Neural progenitor cell (in vitro differentiated cells): ENCODE data around the gene SHH. TPM values are rescaled to one million over a fixed set of nuclear protein-coding genes. Genes with fewer than 3 reads are reported as not detected.

Source experiments
- DNase-seq: peaks from one replicate; pipeline ENCODE4 v3.0.0-alpha.2; 2016; ENCODE audit warnings: low spot score
- H2AFZ ChIP-seq: fragments of 200-600 bp; sonication (generic); replicated peaks from 2 replicates; pipeline ENCODE4 v1.6.1; 2016; ENCODE audit warnings: antibody characterized with exemption
- H3F3A ChIP-seq: fragments of 200-600 bp; sonication (generic); 2 replicates; pipeline ENCODE4 v1.6.1; 2016; ENCODE audit warnings: antibody characterized with exemption, low read depth
- H3K27ac ChIP-seq: fragments of 200-600 bp; sonication (generic); 2 replicates; pipeline ENCODE4 v1.5.1; 2016; ENCODE audit warnings: mild to moderate bottlenecking
- H3K27me3 ChIP-seq: fragments of 200-600 bp; sonication (generic); 2 replicates; pipeline ENCODE4 v1.6.1; 2016; ENCODE audit warnings: mild to moderate bottlenecking, moderate library complexity
- H3K36me3 ChIP-seq: fragments of 200-600 bp; sonication (generic); 2 replicates; pipeline ENCODE4 v1.5.1; 2016
- H3K4me1 ChIP-seq: fragments of 200-600 bp; sonication (generic); 2 replicates; pipeline ENCODE4 v1.6.1; 2016; ENCODE audit warnings: mixed run types
- H3K4me2 ChIP-seq: fragments of 200-600 bp; sonication (generic); 2 replicates; pipeline ENCODE4 v1.6.1; 2016
- H3K4me3 ChIP-seq: fragments of 200-600 bp; sonication (generic); 2 replicates; pipeline ENCODE4 v1.5.1; 2016
- H3K79me2 ChIP-seq: fragments of 200-600 bp; sonication (generic); 2 replicates; pipeline ENCODE4 v1.6.1; 2016; ENCODE audit warnings: low read depth
- H3K9ac ChIP-seq: fragments of 200-600 bp; sonication (generic); 2 replicates; pipeline ENCODE4 v1.6.1; 2016
- H3K9me3 ChIP-seq: fragments of 200-600 bp; sonication (generic); 2 replicates; pipeline ENCODE4 v1.5.1; 2016; ENCODE audit warnings: low read depth
- H4K20me1 ChIP-seq: fragments of 200-600 bp; sonication (generic); 2 replicates; pipeline ENCODE4 v1.6.1; 2016; ENCODE audit warnings: low read depth
- H3K27ac Mint-ChIP-seq: 3 replicates; pipeline ENCODE4 v1.8.0; 2021; ENCODE audit warnings: mixed read lengths
- H3K27me3 Mint-ChIP-seq: 2 replicates; pipeline ENCODE4 v1.8.0; 2022; ENCODE audit warnings: low read depth, mild to moderate bottlenecking, inconsistent platforms, moderate library complexity, mixed read lengths; ENCODE audit not compliant: insufficient read depth
- H3K36me3 Mint-ChIP-seq: 3 replicates; pipeline ENCODE4 v1.8.0; 2021; ENCODE audit warnings: mixed read lengths
- H3K4me1 Mint-ChIP-seq: 3 replicates; pipeline ENCODE4 v1.8.0; 2021; ENCODE audit warnings: mixed read lengths
- H3K4me3 Mint-ChIP-seq: 3 replicates; pipeline ENCODE4 v1.8.0; 2021; ENCODE audit warnings: mild to moderate bottlenecking, moderate library complexity, mixed read lengths
- H3K9me3 Mint-ChIP-seq: 3 replicates; pipeline ENCODE4 v1.8.0; 2020; ENCODE audit warnings: mixed read lengths
- EZH2 ChIP-seq: fragments of 200-600 bp; sonication (generic); IDR thresholded peaks from 2 replicates; pipeline ENCODE4 v1.6.1; 2017; ENCODE audit warnings: antibody characterized with exemption, mild to moderate bottlenecking, moderate library complexity
- EZH2phosphoT487 ChIP-seq: fragments of 200-600 bp; sonication (generic); IDR thresholded peaks from 2 replicates; pipeline ENCODE4 v1.6.1; 2017; ENCODE audit warnings: antibody characterized with exemption
- total RNA-seq: library from RNA; depleted of rRNA; stranded (reverse); fragments of >200 nt; gene quantifications from 2 replicates; pipeline ENCODE4 v1.2.3, GENCODE V29; 2015; ENCODE audit warnings: low replicate concordance
- TF ChIP-seq, protein P1 (sequence below): fragments of 200-600 bp; sonication (generic); IDR thresholded peaks from 2 replicates; pipeline ENCODE4 v1.5.1; 2017; ENCODE audit warnings: antibody characterized with exemption, mild to moderate bottlenecking

Gene SHH
- total RNA-seq, 1 donor from 2014 or later, result not detected

DNA sequence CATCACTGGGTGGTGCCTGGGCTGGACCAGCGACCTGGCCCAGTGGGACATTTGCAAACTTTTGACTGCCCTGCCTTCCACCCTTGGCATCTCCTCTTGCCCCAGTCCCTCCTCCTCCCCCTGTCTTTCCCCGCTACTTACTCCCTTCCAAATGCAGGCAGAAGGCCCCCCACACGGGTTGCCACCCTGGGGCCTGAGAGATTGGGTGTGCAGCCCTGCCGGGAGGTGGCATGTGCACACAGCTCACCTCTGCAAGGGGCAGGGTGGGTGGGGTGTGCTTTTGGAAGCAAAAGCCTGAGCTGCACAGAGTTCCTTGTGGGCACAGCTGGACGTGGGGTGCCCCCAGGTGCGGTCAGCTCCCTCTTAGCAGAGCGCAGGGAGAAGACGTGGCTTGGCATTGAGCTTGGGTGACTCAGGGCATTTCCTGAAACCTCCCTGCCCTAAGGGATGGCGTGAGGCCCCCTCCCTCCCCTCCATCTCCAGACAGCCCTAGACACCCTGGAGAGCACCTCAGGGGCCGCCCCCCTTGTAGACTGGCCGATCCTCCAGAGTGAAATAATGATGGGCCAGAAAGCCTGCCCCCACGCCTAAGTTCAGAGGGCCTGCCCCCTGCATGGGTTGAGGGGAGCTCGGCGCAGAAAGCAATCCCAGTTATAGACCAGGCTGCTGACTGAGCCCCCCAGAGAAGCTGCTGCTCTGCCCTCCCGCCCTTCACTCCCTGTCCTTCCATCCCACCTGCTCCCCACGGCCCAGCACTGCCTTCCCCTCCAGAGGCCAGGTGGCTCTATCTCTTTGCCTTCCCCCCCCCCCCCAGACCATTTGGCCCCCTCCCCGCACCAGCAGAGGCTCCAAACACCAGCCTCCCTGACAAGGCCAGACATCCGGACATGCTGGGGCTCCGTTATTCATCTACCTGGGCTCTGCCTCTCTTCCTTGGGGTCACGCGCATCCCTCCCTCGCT, 2.3 kb upstream of the SHH start:
- Histone ChIP-seq H3K27me3 (peaks cover 67% of the 10 kb centered on the region), H3K4me1 (peaks cover 8% of the 10 kb centered on the region), H3K4me2 (no peak overlapping the region), H3K27ac (no peak overlapping the region), H3K79me2 (no peaks in the 10 kb centered on the region), H3K9me3 (no peaks in the 10 kb centered on the region), H3K4me3 (no peak overlapping the region), H4K20me1 (peaks cover 39% of the 10 kb centered on the region), H3K36me3 (no peaks in the 10 kb centered on the region), H3K9ac (no peak overlapping the region), H3F3A (no peaks in the 10 kb centered on the region), H2AFZ (no peak overlapping the region)
- peaks cover 22% of the 10 kb centered on the region for H3K4me1 Mint-ChIP-seq
- H3K4me3 Mint-ChIP-seq, result no peak overlapping the region
- peaks cover 4% of the 10 kb centered on the region for H3K9me3 Mint-ChIP-seq
- TF ChIP-seq, protein P1, sequence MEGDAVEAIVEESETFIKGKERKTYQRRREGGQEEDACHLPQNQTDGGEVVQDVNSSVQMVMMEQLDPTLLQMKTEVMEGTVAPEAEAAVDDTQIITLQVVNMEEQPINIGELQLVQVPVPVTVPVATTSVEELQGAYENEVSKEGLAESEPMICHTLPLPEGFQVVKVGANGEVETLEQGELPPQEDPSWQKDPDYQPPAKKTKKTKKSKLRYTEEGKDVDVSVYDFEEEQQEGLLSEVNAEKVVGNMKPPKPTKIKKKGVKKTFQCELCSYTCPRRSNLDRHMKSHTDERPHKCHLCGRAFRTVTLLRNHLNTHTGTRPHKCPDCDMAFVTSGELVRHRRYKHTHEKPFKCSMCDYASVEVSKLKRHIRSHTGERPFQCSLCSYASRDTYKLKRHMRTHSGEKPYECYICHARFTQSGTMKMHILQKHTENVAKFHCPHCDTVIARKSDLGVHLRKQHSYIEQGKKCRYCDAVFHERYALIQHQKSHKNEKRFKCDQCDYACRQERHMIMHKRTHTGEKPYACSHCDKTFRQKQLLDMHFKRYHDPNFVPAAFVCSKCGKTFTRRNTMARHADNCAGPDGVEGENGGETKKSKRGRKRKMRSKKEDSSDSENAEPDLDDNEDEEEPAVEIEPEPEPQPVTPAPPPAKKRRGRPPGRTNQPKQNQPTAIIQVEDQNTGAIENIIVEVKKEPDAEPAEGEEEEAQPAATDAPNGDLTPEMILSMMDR, result no peak
- TF ChIP-seq EZH2 (no peak), EZH2phosphoT487 (no peak)
- no peak overlapping the region for H3K27ac Mint-ChIP-seq
- peaks cover 52% of the 10 kb centered on the region for H3K27me3 Mint-ChIP-seq
- no peaks in the 10 kb centered on the region for H3K36me3 Mint-ChIP-seq
- no peak for DNase-seq

DNA sequence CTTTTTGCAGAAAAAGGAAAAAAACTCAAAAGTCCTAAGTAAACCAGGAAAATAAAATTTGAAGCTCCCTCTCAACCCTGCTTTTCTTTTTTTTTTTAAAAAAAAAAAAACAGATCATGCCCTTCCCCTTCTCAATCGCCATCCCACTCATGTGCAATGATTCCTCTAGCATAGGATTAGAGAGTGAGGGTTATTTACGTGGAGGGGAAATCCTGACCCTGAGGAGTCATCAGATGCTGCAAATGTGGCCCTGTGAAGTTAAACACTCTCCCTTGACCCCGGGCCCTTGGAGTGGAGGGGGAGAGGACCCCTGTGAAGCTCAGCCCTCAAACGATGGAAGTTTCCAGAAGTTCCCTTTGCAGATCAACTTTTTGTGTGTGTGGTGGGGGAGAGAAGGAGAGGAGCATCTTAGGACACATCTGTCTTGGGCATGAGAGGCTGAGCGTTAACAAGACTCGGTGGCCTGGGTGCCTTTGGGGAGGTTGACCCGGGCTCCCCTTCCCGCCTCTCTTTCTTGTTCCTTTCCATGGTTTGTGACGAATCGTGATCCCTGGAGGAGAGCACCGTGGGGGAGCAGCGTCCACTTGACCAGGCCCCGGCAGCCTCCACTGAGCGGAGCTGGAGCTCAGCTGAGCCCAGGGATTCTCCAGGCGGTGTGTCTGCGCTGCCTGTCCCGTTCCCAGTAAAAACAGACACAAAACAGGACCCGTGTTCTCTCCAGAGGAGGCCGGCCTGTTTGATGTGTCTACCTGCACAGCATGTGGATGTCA, 1.5 kb upstream of the SHH start:
- no peak overlapping the region for H3K27ac ChIP-seq
- peaks cover 16% of the 10 kb centered on the region for H3K4me1 ChIP-seq
- peaks cover 48% of the 10 kb centered on the region for H4K20me1 ChIP-seq
- peaks cover 29% of the 10 kb centered on the region for H3K4me1 Mint-ChIP-seq
- H2AFZ ChIP-seq, result no peak overlapping the region
- TF ChIP-seq, protein P1, result no peak
- TF ChIP-seq EZH2 (no peak), EZH2phosphoT487 (no peak)
- no peaks in the 10 kb centered on the region for H3K9me3 ChIP-seq
- H3K79me2 ChIP-seq, result no peaks in the 10 kb centered on the region
- H3K27me3 ChIP-seq, result peaks cover 76% of the 10 kb centered on the region
- no peak overlapping the region for H3K4me3 ChIP-seq
- H3K9me3 Mint-ChIP-seq, result peaks cover 4% of the 10 kb centered on the region
- H3F3A ChIP-seq, result peaks cover 7% of the 10 kb centered on the region
- H3K27me3 Mint-ChIP-seq, result peaks cover 60% of the 10 kb centered on the region
- H3K9ac ChIP-seq, result no peak overlapping the region
- H3K27ac Mint-ChIP-seq, result no peak overlapping the region
- H3K36me3 ChIP-seq, result no peaks in the 10 kb centered on the region
- H3K36me3 Mint-ChIP-seq, result no peaks in the 10 kb centered on the region
- DNase-seq, result no peak
- H3K4me2 ChIP-seq, result no peak overlapping the region
- H3K4me3 Mint-ChIP-seq, result no peak overlapping the region

DNA sequence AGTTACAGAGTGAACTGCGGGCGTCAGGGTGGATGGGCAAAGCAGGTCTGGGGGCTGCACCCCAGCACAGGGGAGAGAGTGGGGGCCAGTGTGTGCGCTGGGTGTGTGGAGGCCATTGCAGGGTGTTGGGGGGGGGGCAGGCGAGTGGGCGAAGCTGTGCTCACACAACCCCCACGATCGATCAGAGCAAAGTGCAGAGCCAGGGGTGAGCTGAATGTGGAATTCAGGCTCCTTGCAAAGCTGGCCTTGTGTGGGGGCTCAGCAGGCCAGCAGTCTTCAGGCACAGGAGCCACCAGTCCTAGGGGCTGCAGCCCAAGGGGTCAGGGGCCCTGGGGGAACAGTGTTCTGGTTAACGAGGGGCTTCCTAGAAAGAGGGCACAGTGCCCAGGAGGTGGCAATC, 862 bp upstream of the SHH start:
- H4K20me1 ChIP-seq, result peaks cover 53% of the 10 kb centered on the region
- no peak overlapping the region for H3K27ac ChIP-seq
- DNase-seq, result no peak
- peaks cover 22% of the 10 kb centered on the region for H3K4me1 ChIP-seq
- H3K4me2 ChIP-seq, result no peak overlapping the region
- Mint-ChIP-seq H3K9me3 (peaks cover 2% of the 10 kb centered on the region), H3K4me1 (peaks cover 30% of the 10 kb centered on the region), H3K4me3 (peak overlapping the region; percentile 12), H3K27ac (no peak overlapping the region), H3K36me3 (no peaks in the 10 kb centered on the region), H3K27me3 (peaks cover 63% of the 10 kb centered on the region)
- no peaks in the 10 kb centered on the region for H3K36me3 ChIP-seq
- H3K9ac ChIP-seq, result no peak overlapping the region
- peaks cover 82% of the 10 kb centered on the region for H3K27me3 ChIP-seq
- TF ChIP-seq, protein P1, result no peak
- TF ChIP-seq EZH2, result no peak
- TF ChIP-seq EZH2phosphoT487, result no peak
- no peaks in the 10 kb centered on the region for H3K9me3 ChIP-seq
- peaks cover 9% of the 10 kb centered on the region for H3F3A ChIP-seq
- H3K79me2 ChIP-seq, result no peaks in the 10 kb centered on the region
- no peak overlapping the region for H2AFZ ChIP-seq
- no peak overlapping the region for H3K4me3 ChIP-seq
